Measurements from ENCODE around the gene INF2.
"Not testable (repeated sequence)": the region's sequence is repeated elsewhere in the genome, so short reads cannot be mapped to it uniquely, and the experiment has no call there.

Gene INF2

GRCh38 chr14:104721505-104722431, 32.4 kb downstream of the INF2 start:
- no peak for DNase-seq (ENCODE audit: low read depth in 2 of 2)

- no peak for DNase-seq (ENCODE audit: low read depth in 2 of 2)
Observed at GRCh38 chr14:104722938-104723650, 33.7 kb downstream of the INF2 start.

GRCh38 chr14:104723651-104724406, 34.4 kb downstream of the INF2 start, which contains the start of gene ADSS1:
Gene ADSS1, plus strand, starts transcription at chr14:104724229. Its CDS starts 42 bp downstream, at chr14:104724271.
- DNase-seq (ENCODE audit: low read depth in 2 of 2): peak in 1 of 2 donors; percentile 42

- no peak for DNase-seq (ENCODE audit: low read depth in 2 of 2)
Observed at GRCh38 chr14:104724407-104724980, 35.1 kb downstream of the INF2 start.

DNA sequence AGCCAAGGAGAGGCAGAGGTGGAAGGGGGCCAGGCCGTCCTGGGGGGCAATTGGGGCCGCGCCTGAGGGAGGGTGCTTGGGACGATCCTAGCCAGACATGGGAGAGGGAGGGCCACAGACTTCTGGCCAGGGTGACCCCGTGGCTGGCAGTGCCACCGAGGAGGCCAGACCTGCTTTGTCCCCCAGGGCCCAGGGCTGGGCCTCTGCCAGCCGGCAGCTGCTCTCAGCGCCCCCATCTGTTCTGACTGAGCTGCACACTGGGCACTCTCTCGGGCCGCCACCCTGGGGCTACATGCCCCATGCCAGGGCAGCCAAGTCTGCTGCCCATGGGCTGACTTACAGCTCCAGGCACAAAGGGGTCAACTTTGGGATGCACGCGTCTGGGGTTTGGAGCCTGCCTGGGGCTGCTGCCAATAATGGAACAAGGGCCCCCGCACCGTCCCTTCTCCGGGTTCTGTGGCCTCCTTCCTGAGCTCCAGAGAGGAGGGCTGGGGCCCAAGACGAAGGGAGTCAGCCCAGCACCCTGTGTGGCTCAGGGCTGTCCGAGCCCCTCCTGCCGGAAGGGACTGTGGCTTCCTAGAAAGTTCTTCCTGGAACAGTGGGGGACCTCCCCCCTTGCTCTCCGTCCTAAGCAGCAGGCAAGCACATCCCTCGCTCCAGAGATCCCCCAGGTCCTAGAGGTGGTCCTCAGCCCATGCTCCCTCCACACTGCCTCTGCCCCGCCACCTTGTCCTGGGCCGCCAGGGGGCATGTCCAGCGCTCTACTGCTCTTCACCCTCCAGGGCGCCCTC, 35.8 kb downstream of the INF2 start:
- no peak for DNase-seq (ENCODE audit: low read depth in 2 of 2)

DNA sequence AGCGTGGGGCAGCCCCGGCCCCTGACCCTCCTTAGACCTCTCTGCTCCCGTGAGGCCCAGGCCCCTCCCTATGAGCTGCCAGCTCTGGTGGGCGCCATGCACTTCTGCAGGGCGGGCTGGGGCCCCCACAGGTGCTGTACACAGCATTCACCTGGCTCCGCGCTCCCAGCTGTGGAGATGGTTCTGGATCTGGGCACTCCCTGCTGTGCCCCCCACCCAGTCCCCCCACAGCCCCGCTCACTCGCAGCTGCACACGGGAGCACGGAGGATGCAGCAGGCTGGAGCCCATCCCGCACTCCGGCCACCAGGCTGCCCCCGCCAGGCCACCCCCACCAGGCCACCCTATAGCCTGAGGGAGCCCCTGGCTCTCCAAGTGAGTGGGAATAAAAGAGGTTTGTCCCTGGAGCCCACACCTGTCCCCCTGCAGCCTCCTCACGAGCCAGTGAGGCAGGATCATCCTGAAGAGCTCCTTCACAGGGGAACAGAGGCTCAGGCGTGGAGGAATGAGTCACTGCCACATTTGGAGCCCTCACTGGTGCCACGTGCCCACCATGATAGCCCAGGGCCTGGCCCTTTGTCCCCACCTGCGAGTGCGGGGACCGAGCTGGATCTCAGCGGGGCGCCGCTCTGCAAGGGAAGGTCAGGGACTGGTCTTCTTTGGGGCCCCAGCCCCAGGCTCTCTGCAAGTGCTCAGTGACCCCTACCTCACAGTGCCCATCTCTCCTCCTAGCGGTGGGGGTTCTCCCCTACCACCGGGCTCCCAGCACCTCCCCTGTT, 36.5 kb downstream of the INF2 start:
- DNase-seq (ENCODE audit: low read depth in 2 of 2): no peak

DNA sequence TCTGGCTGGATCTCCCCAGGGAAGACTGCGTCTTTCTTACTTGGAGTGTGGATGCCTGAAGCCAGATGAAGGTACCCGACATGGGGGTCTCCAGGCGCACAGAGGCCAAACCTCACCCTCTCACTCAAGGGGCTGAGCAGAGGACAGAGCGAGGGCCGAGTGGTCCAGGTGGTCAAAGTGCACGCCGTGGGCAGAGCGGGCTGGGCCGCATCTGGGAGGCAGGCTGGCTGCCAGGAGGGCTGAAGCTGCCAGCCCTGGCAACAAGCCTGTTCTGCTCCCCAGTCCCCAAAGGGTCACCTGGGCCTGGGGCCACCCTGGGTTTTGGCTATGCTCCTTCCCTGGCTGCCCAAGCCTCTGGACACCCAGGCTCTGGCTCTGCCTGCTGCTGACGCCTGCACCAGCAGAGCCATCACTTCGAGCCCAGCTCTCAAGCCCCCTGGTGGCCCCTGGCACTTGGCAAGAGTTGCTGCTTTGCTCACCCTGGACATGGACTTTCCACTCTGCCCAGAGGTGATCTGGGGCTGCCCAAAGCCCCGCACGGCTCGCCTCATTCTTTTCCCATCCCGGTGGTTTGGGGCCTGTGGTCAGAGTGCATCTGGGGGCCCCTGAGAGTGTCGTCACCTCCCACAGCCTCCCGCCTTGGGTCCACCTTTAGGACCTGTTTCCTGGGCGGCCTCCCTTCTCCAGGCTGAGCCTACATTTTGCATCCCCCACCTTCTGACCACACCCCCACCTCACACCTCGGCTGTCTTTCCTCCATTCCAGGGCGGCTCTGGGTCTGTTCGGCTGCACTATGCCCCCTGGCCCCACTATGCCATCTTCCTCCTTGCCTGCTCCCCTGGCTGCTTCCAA, 37.4 kb downstream of the INF2 start:
- DNase-seq (ENCODE audit: low read depth in 2 of 2): no peak

GRCh38 chr14:104728631-104729030, 39.2 kb downstream of the INF2 start:
- no peak for DNase-seq (ENCODE audit: low read depth in 2 of 2)

- DNase-seq (ENCODE audit: low read depth in 2 of 2): not testable (repeated sequence)
Observed at GRCh38 chr14:104729176-104729834, 39.9 kb downstream of the INF2 start.

GRCh38 chr14:104729835-104730181, 40.4 kb downstream of the INF2 start:
- no peak for DNase-seq (ENCODE audit: low read depth in 2 of 2)

DNA sequence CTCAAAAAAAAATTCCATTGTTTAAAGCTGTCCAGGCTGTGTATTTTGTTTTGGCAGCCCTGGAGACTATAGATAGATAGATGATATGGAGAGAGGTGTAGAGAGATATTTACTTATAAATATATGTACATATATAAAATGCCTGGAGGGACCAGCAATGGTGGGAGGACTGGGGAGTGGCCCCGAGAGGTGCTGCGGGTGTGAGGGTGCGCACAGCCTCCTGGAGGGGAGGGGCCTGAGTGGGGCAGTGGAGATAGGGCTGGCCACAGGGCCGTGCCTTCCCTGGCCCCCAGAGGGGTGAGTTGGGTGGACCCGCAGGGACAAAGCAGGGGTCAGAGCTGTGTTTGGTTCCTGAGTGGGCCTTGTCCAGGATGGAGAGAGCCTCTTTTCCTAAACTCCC, 41.1 kb downstream of the INF2 start:
- no peak for DNase-seq (ENCODE audit: low read depth in 2 of 2)

DNA sequence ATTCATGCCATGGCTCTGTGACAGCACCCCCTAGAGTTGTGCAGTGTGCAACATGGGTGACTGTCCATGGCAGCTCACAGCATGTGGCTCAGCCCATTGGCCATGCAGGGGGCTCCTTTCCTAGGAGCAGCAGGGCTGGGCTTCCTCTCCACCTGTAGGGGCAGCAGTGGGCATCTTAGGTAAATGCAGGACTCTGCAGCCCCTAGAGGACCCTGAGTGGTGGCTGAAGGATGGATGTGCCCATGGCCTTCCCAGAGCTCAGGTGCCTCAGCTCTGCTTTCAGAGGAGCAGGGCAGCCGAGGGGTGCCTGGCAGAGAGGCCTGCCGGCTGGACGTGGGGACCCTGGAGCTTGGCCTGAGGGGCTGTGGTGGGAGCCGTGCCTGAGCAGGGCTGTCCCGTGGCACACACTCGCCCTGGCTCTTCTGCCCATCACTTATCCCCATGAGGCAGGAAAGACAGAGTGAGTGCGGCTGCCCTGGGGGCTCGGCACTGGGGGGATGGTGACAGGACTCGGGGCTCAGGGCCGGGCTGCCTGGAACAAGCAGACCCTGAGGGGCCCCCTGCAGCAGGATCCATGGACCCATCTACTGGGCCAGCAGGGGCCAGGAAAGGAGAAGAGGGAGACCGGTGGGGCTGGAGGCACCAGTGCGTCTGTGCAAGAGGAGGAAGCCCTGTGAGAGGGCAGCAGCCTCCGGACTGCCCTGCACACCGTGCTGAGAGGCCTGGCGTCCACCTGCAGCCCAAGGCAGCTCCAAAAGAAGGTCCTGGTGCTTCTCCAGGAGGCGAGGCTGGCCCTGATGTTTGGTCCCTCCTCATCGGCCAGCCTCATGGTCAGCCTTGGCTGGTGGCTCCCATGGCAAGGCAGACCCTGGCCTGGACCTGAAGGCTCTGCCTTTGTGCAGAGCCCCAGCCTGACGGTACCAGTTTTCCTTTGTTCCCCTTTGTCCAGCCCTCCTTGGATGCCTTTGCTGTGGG, 42.2 kb downstream of the INF2 start:
- no peak for DNase-seq (ENCODE audit: low read depth in 2 of 2)

DNA sequence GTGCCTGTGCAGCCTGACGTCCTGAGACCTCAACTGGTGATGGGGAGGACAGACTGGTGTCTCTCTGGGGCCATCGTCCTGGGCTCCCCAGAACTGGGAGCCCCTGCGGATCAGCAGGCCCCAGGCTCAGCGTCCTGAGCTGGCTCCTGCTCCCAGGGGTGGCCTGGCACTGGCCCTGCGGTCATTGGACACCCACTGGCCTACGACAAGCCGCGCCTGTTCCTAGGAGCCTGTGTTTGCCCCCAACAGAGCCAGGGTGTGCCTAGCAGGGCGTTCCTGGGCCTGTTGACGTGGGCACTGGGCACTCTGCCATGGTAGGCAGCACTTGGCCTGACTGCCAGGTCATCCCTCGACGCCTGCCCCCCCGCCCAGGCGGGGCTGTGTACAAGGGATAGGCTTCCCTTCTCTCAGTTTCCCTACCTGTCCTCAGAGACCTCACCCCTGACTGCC, 43.0 kb downstream of the INF2 start:
- no peak for DNase-seq (ENCODE audit: low read depth in 2 of 2)

DNA sequence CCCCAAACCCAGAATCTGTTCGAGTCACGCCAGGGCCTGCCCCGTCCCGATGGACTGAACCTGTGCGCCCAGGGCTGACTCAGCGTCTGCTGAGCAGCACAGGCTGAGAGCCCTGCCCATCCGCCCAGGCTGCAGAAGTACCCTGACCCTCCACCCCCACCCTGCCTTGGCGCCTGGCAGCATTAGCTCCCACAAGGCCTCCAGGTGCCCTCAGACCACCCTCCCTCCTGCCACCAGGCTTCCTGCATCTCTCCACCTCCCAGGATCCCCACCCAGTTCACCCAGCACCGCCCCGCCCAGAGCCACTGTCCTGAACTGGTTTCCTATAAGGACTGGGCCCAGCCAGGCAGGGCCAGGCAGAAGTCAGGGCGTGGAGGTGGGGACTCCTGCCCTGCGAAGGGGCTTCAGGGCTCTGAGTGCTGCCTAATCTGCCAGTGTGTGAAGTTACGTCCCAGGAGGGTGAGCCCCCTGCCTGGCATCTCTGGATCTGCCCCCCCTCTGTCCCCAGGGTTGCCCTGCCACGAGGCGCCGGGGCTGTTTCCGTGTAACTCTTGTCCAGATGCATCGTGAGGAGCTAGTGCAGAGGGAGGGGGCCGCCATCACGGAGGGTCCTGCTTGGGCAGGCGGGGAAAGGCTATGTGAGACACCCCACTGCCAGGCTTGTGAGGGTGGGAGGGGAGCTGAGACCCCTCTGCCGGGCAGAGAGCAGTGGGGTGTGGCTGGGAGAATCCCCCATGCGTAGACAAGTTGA, 43.7 kb downstream of the INF2 start:
- DNase-seq (ENCODE audit: low read depth in 2 of 2): no peak

GRCh38 chr14:104734051-104734587, 44.7 kb downstream of the INF2 start:
- DNase-seq (ENCODE audit: low read depth in 2 of 2): no peak

DNA sequence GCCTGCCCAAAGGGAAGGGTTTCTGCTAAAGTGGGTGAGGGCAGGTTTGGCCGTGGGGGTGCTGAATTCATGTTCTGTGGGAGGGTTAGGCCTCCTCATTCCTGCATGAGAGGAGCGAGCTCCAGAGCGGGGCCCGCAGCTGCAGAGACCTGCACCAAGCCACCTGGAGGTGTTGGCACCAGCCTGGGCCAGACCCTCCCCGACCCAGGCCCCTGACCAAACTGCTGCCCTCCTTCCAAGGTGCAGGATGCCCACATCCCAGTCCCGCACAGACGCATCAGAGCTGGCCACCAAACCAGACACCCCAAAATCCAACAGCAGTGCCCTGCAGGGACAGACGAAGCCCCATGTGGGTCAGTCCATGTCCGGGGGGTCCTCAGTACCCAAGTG, 45.2 kb downstream of the INF2 start:
- DNase-seq (ENCODE audit: low read depth in 2 of 2): no peak

Data from stimulated activated CD4-positive, alpha-beta T cell treated with anti-CD3 and anti-CD28 coated beads, Interleukin-15, amount 100 ng/mL, for 48 hours (primary cell).